Upper lobe of left lung (tissue), 4 donors: ENCODE data around the gene KLHL29.

Experiments
- CTCF ChIP-seq, 6 experiments: fragments of 450-650 bp in 4 of 6; fragments of 200-600 bp in 2 of 6; sonication (generic) in 2 of 6; IDR thresholded peaks; one replicate each; pipeline ENCODE4 v1.5.1; 2016 to 2019; ENCODE audit warnings: antibody characterized with exemption in 6 of 6
- EP300 ChIP-seq, 4 donors: sonication (generic); formaldehyde crosslinking; IDR thresholded peaks; one replicate each; pipeline ENCODE4 v1.5.1; 2017; ENCODE audit warnings: antibody characterized with exemption in 4 of 4, control low read depth in 2 of 4
- POLR2A ChIP-seq, 4 donors: fragments of 450-650 bp; IDR thresholded peaks; one replicate each; pipeline ENCODE4 v1.5.1; 2016 to 2017; ENCODE audit warnings: antibody characterized with exemption in 4 of 4, mild to moderate bottlenecking in 2 of 4
- POLR2AphosphoS5 ChIP-seq, 2 donors: sonication (generic); formaldehyde crosslinking; IDR thresholded peaks; one replicate each; pipeline ENCODE4 v1.5.1; 2017; ENCODE audit warnings: antibody characterized with exemption in 2 of 2

- TF ChIP-seq CTCF (IDR thresholded peaks at IDR 0.05) (no peak), POLR2AphosphoS5 (IDR thresholded peaks at IDR 0.05) (no peak), POLR2A (IDR thresholded peaks at IDR 0.05) (no peak), EP300 (IDR thresholded peaks at IDR 0.05) (no peak)
Observed at GRCh38 chr2:23556929-23557328, 171.9 kb downstream of the KLHL29 start.
